Chondrocyte (in vitro differentiated cells): ENCODE results near the gene GOLGA7B. TPM values are rescaled to one million over a fixed set of nuclear protein-coding genes. Genes with fewer than 3 reads are reported as not detected.

Experiments used
- DNase-seq: peaks from one replicate; pipeline ENCODE4 v3.0.0; 2021; ENCODE audit warnings: mixed read lengths, low spot score
- H3K27ac Mint-ChIP-seq: one replicate; pipeline ENCODE4 v1.8.0; 2021; ENCODE audit warnings: mild to moderate bottlenecking, moderate library complexity, mixed read lengths; ENCODE audit not compliant: unreplicated experiment
- H3K27me3 Mint-ChIP-seq: 2 replicates; pipeline ENCODE4 v1.8.0; 2021; ENCODE audit warnings: low read depth, mixed read lengths
- H3K36me3 Mint-ChIP-seq: 2 replicates; pipeline ENCODE4 v1.8.0; 2021; ENCODE audit warnings: low read depth, mixed read lengths
- H3K4me1 Mint-ChIP-seq: 2 replicates; pipeline ENCODE4 v1.8.0; 2021; ENCODE audit warnings: low read depth, mild to moderate bottlenecking, mixed read lengths
- H3K4me3 Mint-ChIP-seq: one replicate; pipeline ENCODE4 v1.8.0; 2021; ENCODE audit warnings: mild to moderate bottlenecking, moderate library complexity, mixed read lengths; ENCODE audit not compliant: unreplicated experiment
- H3K9me3 Mint-ChIP-seq: 2 replicates; pipeline ENCODE4 v1.8.0; 2021; ENCODE audit warnings: low read depth, mixed read lengths
- total RNA-seq: library from RNA; stranded (reverse); gene quantifications from 3 replicates; pipeline ENCODE4 v1.2.1, GENCODE V29; 2021
- TF ChIP-seq, protein P1 (sequence below): fragments of 200-600 bp; sonication (generic); IDR thresholded peaks from 2 replicates; pipeline ENCODE4 v1.5.0; 2021; ENCODE audit warnings: antibody characterized with exemption, mild to moderate bottlenecking, moderate library complexity

The GOLGA7B gene
- total RNA-seq, 1 donor from 2014 or later = 0.27 TPM

- no peak overlapping the region for H3K27ac Mint-ChIP-seq
- no peak overlapping the region for H3K4me3 Mint-ChIP-seq
- peaks cover 14% of the 10 kb centered on the region for H3K27me3 Mint-ChIP-seq
- peaks cover 19% of the 10 kb centered on the region for H3K4me1 Mint-ChIP-seq
- H3K9me3 Mint-ChIP-seq = no peaks in the 10 kb centered on the region
- DNase-seq = no peak
- no peaks in the 10 kb centered on the region for H3K36me3 Mint-ChIP-seq
- TF ChIP-seq, protein P1, sequence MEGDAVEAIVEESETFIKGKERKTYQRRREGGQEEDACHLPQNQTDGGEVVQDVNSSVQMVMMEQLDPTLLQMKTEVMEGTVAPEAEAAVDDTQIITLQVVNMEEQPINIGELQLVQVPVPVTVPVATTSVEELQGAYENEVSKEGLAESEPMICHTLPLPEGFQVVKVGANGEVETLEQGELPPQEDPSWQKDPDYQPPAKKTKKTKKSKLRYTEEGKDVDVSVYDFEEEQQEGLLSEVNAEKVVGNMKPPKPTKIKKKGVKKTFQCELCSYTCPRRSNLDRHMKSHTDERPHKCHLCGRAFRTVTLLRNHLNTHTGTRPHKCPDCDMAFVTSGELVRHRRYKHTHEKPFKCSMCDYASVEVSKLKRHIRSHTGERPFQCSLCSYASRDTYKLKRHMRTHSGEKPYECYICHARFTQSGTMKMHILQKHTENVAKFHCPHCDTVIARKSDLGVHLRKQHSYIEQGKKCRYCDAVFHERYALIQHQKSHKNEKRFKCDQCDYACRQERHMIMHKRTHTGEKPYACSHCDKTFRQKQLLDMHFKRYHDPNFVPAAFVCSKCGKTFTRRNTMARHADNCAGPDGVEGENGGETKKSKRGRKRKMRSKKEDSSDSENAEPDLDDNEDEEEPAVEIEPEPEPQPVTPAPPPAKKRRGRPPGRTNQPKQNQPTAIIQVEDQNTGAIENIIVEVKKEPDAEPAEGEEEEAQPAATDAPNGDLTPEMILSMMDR = no peak
These were observed 44.4 kb downstream of the GOLGA7B start for GRCh38 chr10:97894092-97894491.

DNA sequence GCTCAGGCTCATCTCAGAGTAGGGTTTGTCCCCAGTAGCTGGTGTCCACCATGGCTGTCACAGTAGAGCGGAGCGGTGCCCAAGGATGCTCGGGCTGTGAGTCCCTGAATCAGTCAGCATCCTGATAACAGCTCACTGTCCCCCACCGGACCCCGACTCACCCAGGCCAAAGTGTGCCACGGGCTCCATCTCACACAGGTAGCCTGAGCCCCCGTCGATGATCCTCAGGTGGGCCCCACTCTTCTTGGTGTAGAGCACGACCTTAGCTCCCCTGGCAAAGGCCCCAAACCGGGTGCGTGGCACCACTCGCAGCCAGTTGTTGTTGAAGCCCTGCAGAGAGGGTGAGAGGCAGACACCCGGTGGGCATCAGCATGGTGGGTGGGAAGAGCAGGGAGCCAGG, 45.4 kb downstream of the GOLGA7B start:
- Mint-ChIP-seq H3K9me3 (no peaks in the 10 kb centered on the region), H3K4me1 (peaks cover 9% of the 10 kb centered on the region), H3K4me3 (no peak overlapping the region), H3K27me3 (peaks cover 14% of the 10 kb centered on the region), H3K36me3 (no peaks in the 10 kb centered on the region), H3K27ac (no peak overlapping the region)
- TF ChIP-seq, protein P1 = no peak
- DNase-seq = no peak

GRCh38 chr10:97895915-97896314, 46.3 kb downstream of the GOLGA7B start:
- no peak overlapping the region for H3K4me3 Mint-ChIP-seq
- TF ChIP-seq, protein P1 = no peak
- no peak overlapping the region for H3K27ac Mint-ChIP-seq
- H3K36me3 Mint-ChIP-seq = no peaks in the 10 kb centered on the region
- no peaks in the 10 kb centered on the region for H3K9me3 Mint-ChIP-seq
- no peak for DNase-seq
- H3K27me3 Mint-ChIP-seq = peaks cover 14% of the 10 kb centered on the region
- peaks cover 5% of the 10 kb centered on the region for H3K4me1 Mint-ChIP-seq

- Mint-ChIP-seq H3K36me3 (no peaks in the 10 kb centered on the region), H3K9me3 (no peaks in the 10 kb centered on the region), H3K4me3 (no peak overlapping the region), H3K4me1 (no peaks in the 10 kb centered on the region), H3K27ac (no peak overlapping the region), H3K27me3 (peaks cover 17% of the 10 kb centered on the region)
- TF ChIP-seq, protein P1 = no peak
- no peak for DNase-seq
These were observed 47.2 kb downstream of the GOLGA7B start for GRCh38 chr10:97896756-97897358.

- Mint-ChIP-seq H3K4me3 (no peak overlapping the region), H3K36me3 (no peaks in the 10 kb centered on the region), H3K27me3 (peaks cover 20% of the 10 kb centered on the region), H3K9me3 (no peaks in the 10 kb centered on the region), H3K4me1 (no peaks in the 10 kb centered on the region), H3K27ac (no peak overlapping the region)
- DNase-seq = no peak
- TF ChIP-seq, protein P1 = no peak
These were observed 48.8 kb downstream of the GOLGA7B start for GRCh38 chr10:97898429-97898828.
